ENCODE measurements around the gene FIG4. TPM values are rescaled to one million over a fixed set of nuclear protein-coding genes. Genes with fewer than 3 reads are reported as not detected.
"Not testable (repeated sequence)": the region's sequence is repeated elsewhere in the genome, so short reads cannot be mapped to it uniquely, and the experiment has no call there.

The FIG4 gene
- total RNA-seq, 1 donor from 2014 or later = 14.7 TPM

GRCh38 chr6:109821428-109821827, 130.3 kb downstream of the FIG4 start:
- FAIRE-seq (no peak), DNase-seq (ENCODE audit: low read depth) (no peak)
- Histone ChIP-seq H3K27me3 (ENCODE audit: control insufficient read depth, insufficient read depth, low read length) (no peaks in the 10 kb centered on the region), H3K36me3 (ENCODE audit: control insufficient read depth, insufficient read depth, low read length) (no peaks in the 10 kb centered on the region), H3K4me3 (ENCODE audit: low read depth, low read length) (no peak overlapping the region)
- TF ChIP-seq CTCF (IDR thresholded peaks at IDR 0.05; ENCODE audit: insufficient read depth, low read length, severe bottlenecking) = no peak

GRCh38 chr6:109824105-109824504, 133.0 kb downstream of the FIG4 start:
- DNase-seq (ENCODE audit: low read depth) (no peak), FAIRE-seq (no peak)
- Histone ChIP-seq H3K4me3 (ENCODE audit: low read depth, low read length) (no peak overlapping the region), H3K27me3 (ENCODE audit: control insufficient read depth, insufficient read depth, low read length) (no peaks in the 10 kb centered on the region), H3K36me3 (ENCODE audit: control insufficient read depth, insufficient read depth, low read length) (no peaks in the 10 kb centered on the region)
- TF ChIP-seq CTCF (IDR thresholded peaks at IDR 0.05; ENCODE audit: insufficient read depth, low read length, severe bottlenecking) = no peak

- FAIRE-seq (no peak), DNase-seq (ENCODE audit: low read depth) (no peak)
- TF ChIP-seq CTCF (IDR thresholded peaks at IDR 0.05; ENCODE audit: insufficient read depth, low read length, severe bottlenecking) = no peak
- H3K36me3 ChIP-seq (ENCODE audit: control insufficient read depth, insufficient read depth, low read length) = no peaks in the 10 kb centered on the region
- H3K4me3 ChIP-seq (ENCODE audit: low read depth, low read length) = no peak overlapping the region
- no peaks in the 10 kb centered on the region for H3K27me3 ChIP-seq (ENCODE audit: control insufficient read depth, insufficient read depth, low read length)
Observed at GRCh38 chr6:109826551-109826950, 135.5 kb downstream of the FIG4 start.

- H3K27me3 ChIP-seq (ENCODE audit: control insufficient read depth, insufficient read depth, low read length); H3K4me3 ChIP-seq (ENCODE audit: low read depth, low read length); H3K36me3 ChIP-seq (ENCODE audit: control insufficient read depth, insufficient read depth, low read length); FAIRE-seq; DNase-seq (ENCODE audit: low read depth): not testable (repeated sequence)
Observed at GRCh38 chr6:109831352-109831751, 140.3 kb downstream of the FIG4 start.

- FAIRE-seq = no peak
- no peaks in the 10 kb centered on the region for H3K27me3 ChIP-seq (ENCODE audit: control insufficient read depth, insufficient read depth, low read length)
Observed at GRCh38 chr6:109834131-109834530, 143.0 kb downstream of the FIG4 start.

GRCh38 chr6:109834595-109835437, 143.7 kb downstream of the FIG4 start:
- DNase-seq (ENCODE audit: low read depth) = no peak
- H3K4me3 ChIP-seq (ENCODE audit: low read depth, low read length) = no peak overlapping the region
- H3K36me3 ChIP-seq (ENCODE audit: control insufficient read depth, insufficient read depth, low read length) = no peaks in the 10 kb centered on the region
- FAIRE-seq = no peak
- no peak for TF ChIP-seq CTCF (IDR thresholded peaks at IDR 0.05; ENCODE audit: insufficient read depth, low read length, severe bottlenecking)
- H3K27me3 ChIP-seq (ENCODE audit: control insufficient read depth, insufficient read depth, low read length) = no peaks in the 10 kb centered on the region

More at GRCh38 chr6:109834131-109834530, 143.0 kb downstream of the FIG4 start:
- Histone ChIP-seq H3K4me3 (ENCODE audit: low read depth, low read length) (no peak overlapping the region), H3K36me3 (ENCODE audit: control insufficient read depth, insufficient read depth, low read length) (no peaks in the 10 kb centered on the region)
- no peak for DNase-seq (ENCODE audit: low read depth)
- TF ChIP-seq CTCF (IDR thresholded peaks at IDR 0.05; ENCODE audit: insufficient read depth, low read length, severe bottlenecking) = no peak

All from bronchial epithelial cell (primary cell).